Measurements from ENCODE around the gene OR2T29. TPM values are rescaled to one million over a fixed set of nuclear protein-coding genes. Genes with fewer than 3 reads are reported as not detected.
A peak's percentile ranks its signal among the peaks of the same experiment; 100 is the strongest.
"Not testable (repeated sequence)": the region's sequence is repeated elsewhere in the genome, so short reads cannot be mapped to it uniquely, and the experiment has no call there.

The OR2T29 gene
- not detected for total RNA-seq

DNA sequence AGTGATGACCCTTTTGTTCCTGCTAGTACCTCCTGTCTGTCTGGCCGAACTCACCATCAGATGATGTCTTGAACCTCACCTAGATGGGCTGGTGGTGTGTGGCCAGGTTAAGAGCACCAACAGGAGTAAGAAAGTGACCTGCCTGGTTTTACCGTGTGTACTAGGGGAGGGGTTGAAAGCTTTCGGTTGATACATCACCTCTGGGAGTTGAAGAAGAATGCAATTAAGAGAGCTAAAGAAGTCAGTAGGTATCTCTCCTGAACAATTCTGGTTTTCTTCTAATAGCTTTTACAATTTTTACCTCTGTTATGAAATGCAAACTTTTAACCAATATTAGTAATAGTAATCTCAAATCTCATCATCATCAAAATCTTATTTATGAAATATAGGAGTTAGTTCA, at the start of gene OR2T29:
TSS of gene OR2T29 (minus strand) at position 101 of the 400 bp plus-strand sequence. CDS start 3,281 bp downstream, outside the sequence.
- CTCF ChIA-PET; H3K27me3 Mint-ChIP-seq; H3K4me3 Mint-ChIP-seq; H3K36me3 Mint-ChIP-seq (ENCODE audit: low read depth); DNase-seq; H3K9me3 Mint-ChIP-seq; POLR2A ChIA-PET; H3K27ac Mint-ChIP-seq: not testable (repeated sequence)
- peaks cover 13% of the 10 kb centered on the region for H3K4me1 Mint-ChIP-seq

DNA sequence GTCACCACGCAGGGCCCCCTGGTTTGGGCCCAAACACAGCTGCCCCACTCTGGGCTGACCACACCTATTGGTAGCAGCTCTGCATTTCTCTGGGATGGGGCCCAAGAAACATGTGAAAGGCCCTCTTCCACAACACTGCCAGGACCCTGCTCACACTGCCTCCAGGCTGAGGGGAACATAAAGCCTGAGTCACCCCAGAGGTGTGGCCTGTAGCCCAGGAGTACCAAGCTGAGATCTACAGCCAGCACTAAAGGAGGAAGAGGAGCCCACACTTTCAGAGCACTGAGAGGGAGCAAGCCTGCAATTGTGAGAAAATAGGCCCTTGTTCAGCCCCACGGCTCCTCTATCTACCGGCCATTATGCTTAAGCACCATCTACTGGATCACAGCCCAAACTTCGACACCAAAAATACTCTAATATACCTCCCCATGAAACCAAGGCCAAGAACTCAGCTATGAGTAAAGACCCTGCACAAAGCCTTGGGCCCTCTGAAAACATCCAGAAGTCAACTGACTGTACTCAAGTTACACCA, 49.4 kb upstream of the OR2T29 start:
- no peak overlapping the region for H3K27ac Mint-ChIP-seq
- H3K27me3 Mint-ChIP-seq = no peaks in the 10 kb centered on the region
- no peaks in the 10 kb centered on the region for H3K36me3 Mint-ChIP-seq (ENCODE audit: low read depth)
- no peak for DNase-seq
- H3K4me3 Mint-ChIP-seq = no peak overlapping the region
- ChIA-PET CTCF (interaction anchor here (0.8 kb wide), 1 partner anchor 11 kb away, joined by 3 read pairs; no protein-coding TSS in a partner anchor), POLR2A (no interaction called here)
- no peaks in the 10 kb centered on the region for H3K9me3 Mint-ChIP-seq
- peaks cover 4% of the 10 kb centered on the region for H3K4me1 Mint-ChIP-seq

- Mint-ChIP-seq H3K4me1 (peaks cover 5% of the 10 kb centered on the region), H3K4me3 (no peak overlapping the region), H3K27ac (no peak overlapping the region), H3K27me3 (no peaks in the 10 kb centered on the region), H3K9me3 (no peaks in the 10 kb centered on the region), H3K36me3 (ENCODE audit: low read depth) (no peaks in the 10 kb centered on the region)
- ChIA-PET POLR2A (no interaction called here), CTCF (interaction anchor here (1.2 kb wide), 1 partner anchor 10 kb away, joined by 3 read pairs; no protein-coding TSS in a partner anchor)
- DNase-seq = no peak
Measured at GRCh38 chr1:248610301-248610700, 47.7 kb upstream of the OR2T29 start.

- ChIA-PET POLR2A (no interaction called here), CTCF (no interaction called here)
- Mint-ChIP-seq H3K27me3 (no peaks in the 10 kb centered on the region), H3K27ac (no peak overlapping the region), H3K4me1 (peaks cover 7% of the 10 kb centered on the region), H3K4me3 (no peak overlapping the region), H3K36me3 (ENCODE audit: low read depth) (no peaks in the 10 kb centered on the region), H3K9me3 (no peaks in the 10 kb centered on the region)
- DNase-seq = no peak
Measured at GRCh38 chr1:248599396-248599795, 36.8 kb upstream of the OR2T29 start.

GRCh38 chr1:248597589-248597988, 35.0 kb upstream of the OR2T29 start, which contains the start of gene OR2T10:
Gene OR2T10 (minus strand): TSS chr1:248597700. CDS start chr1:248593768, 3,932 bp downstream.
- no peak for DNase-seq
- POLR2A ChIA-PET = no interaction called here
- Mint-ChIP-seq H3K36me3 (ENCODE audit: low read depth) (no peaks in the 10 kb centered on the region), H3K27ac (no peak within 1 kb of the TSS), H3K27me3 (no peaks in the 10 kb centered on the region), H3K4me3 (no peak within 1 kb of the TSS), H3K9me3 (no peaks in the 10 kb centered on the region), H3K4me1 (peaks cover 5% of the 10 kb centered on the region)
- CTCF ChIA-PET = no interaction called here

DNA sequence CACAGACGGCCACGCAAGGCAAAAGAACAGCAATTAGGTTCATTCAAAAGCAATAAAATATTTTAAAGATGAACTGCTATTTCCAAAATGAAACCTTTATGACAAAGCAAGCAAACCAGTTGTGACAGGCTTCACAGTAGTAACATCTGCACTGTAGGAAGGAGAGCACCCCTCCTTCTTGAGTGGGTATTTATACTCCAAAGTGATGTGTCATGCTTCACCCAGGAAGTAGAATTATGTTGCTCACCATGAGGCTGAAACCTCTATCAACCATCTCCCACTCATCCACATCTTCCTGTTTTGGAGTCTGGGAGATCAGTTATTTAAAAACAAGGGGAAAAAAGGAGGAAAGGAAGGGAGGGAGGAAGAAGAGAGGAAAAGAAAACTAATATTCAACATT, 34.0 kb upstream of the OR2T29 start:
- Mint-ChIP-seq H3K4me1 (peaks cover 5% of the 10 kb centered on the region), H3K27ac (no peak overlapping the region), H3K4me3 (no peak overlapping the region), H3K27me3 (no peaks in the 10 kb centered on the region), H3K9me3 (no peaks in the 10 kb centered on the region), H3K36me3 (ENCODE audit: low read depth) (no peaks in the 10 kb centered on the region)
- DNase-seq = no peak
- CTCF ChIA-PET = no interaction called here
- POLR2A ChIA-PET = no interaction called here

DNA sequence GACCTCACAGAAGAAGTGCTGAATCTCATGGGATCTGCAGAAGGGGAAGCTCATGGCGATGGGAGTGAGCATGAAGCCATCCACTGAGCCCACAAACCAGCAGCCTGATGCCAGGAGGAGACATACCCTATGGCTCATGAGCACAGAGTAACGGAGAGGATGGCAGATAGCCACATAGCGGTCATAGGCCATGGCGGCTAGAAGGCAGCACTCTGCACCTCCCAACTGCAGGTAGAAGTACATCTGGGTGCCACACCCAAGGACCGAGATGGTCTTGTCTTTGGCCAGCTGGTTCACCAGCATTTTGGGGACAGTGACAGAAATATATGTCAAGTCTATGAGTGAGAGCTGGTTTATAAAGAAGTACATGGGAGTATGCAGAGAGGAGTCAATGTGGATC, 30.7 kb upstream of the OR2T29 start:
- H3K9me3 Mint-ChIP-seq = no peaks in the 10 kb centered on the region
- ChIA-PET CTCF (no interaction called here), POLR2A (no interaction called here)
- DNase-seq = no peak
- no peak overlapping the region for H3K27ac Mint-ChIP-seq
- H3K36me3 Mint-ChIP-seq (ENCODE audit: low read depth) = no peaks in the 10 kb centered on the region
- H3K27me3 Mint-ChIP-seq = no peaks in the 10 kb centered on the region
- H3K4me3 Mint-ChIP-seq = no peak overlapping the region
- H3K4me1 Mint-ChIP-seq = peaks cover 5% of the 10 kb centered on the region

- H3K27me3 Mint-ChIP-seq = no peaks in the 10 kb centered on the region
- no peak overlapping the region for H3K27ac Mint-ChIP-seq
- H3K4me1 Mint-ChIP-seq = peaks cover 5% of the 10 kb centered on the region
- H3K4me3 Mint-ChIP-seq = no peak overlapping the region
- ChIA-PET POLR2A (no interaction called here), CTCF (no interaction called here)
- H3K9me3 Mint-ChIP-seq = no peaks in the 10 kb centered on the region
- no peak for DNase-seq
- H3K36me3 Mint-ChIP-seq (ENCODE audit: low read depth) = no peaks in the 10 kb centered on the region
Measured at GRCh38 chr1:248592655-248593054, 30.1 kb upstream of the OR2T29 start.

DNA sequence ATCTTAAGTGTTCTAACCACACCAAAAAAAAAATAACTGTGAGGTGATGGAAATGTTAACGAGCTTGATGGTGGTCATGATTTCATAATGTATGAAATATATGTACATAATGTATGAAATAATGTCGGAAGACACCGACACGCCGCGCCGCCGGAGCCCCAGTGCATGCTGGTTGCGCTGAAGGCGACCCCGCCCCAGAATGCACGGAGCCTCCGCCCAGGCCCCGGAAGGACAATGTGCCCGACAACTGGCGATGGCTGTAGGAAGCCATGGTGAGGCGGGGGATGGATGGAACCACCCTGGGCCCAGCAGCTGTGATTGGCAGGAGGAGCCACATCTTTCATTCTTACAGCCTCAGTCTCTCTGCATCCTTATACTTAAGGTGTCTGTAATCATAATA, 27.5 kb upstream of the OR2T29 start:
- Mint-ChIP-seq H3K27ac (no peak overlapping the region), H3K27me3 (no peaks in the 10 kb centered on the region), H3K9me3 (no peaks in the 10 kb centered on the region), H3K4me3 (no peak overlapping the region), H3K36me3 (ENCODE audit: low read depth) (no peaks in the 10 kb centered on the region), H3K4me1 (peaks cover 10% of the 10 kb centered on the region)
- ChIA-PET POLR2A (no interaction called here), CTCF (no interaction called here)
- DNase-seq = no peak

- CTCF ChIA-PET = no interaction called here
Measured at GRCh38 chr1:248589334-248589733, 26.8 kb upstream of the OR2T29 start.

DNA sequence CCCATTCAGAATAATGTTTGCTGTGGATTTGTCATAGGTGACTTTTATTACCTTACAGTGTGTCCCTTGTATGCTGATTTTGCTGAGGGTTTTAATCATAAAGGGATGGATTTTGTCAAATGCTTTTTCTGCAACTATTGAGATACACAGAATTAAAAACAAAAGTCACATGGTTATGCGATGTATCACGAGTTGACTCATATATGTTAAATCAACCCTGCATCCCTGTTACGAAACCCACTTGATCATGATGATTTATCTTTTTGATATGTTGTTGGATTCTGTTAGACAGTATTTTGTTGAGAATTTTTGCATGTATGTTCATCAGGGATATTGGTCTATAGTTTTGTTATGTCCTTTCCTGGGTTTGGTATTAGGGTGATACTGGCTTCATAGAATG, 22.7 kb upstream of the OR2T29 start:
- Mint-ChIP-seq H3K4me1 (peaks cover 19% of the 10 kb centered on the region), H3K4me3 (no peak overlapping the region), H3K27ac (peak overlapping the region; percentile 45), H3K36me3 (ENCODE audit: low read depth) (peaks cover 3% of the 10 kb centered on the region), H3K27me3 (no peaks in the 10 kb centered on the region), H3K9me3 (no peaks in the 10 kb centered on the region)
- CTCF ChIA-PET = no interaction called here
- DNase-seq = no peak
- POLR2A ChIA-PET = no interaction called here

More at GRCh38 chr1:248589334-248589733, 26.8 kb upstream of the OR2T29 start:
- H3K27ac Mint-ChIP-seq = no peak overlapping the region
- no peak for DNase-seq
- H3K9me3 Mint-ChIP-seq = no peaks in the 10 kb centered on the region
- POLR2A ChIA-PET = no interaction called here
- peaks cover 3% of the 10 kb centered on the region for H3K36me3 Mint-ChIP-seq (ENCODE audit: low read depth)
- peaks cover 17% of the 10 kb centered on the region for H3K4me1 Mint-ChIP-seq
- H3K27me3 Mint-ChIP-seq = no peaks in the 10 kb centered on the region
- H3K4me3 Mint-ChIP-seq = no peak overlapping the region

DNA sequence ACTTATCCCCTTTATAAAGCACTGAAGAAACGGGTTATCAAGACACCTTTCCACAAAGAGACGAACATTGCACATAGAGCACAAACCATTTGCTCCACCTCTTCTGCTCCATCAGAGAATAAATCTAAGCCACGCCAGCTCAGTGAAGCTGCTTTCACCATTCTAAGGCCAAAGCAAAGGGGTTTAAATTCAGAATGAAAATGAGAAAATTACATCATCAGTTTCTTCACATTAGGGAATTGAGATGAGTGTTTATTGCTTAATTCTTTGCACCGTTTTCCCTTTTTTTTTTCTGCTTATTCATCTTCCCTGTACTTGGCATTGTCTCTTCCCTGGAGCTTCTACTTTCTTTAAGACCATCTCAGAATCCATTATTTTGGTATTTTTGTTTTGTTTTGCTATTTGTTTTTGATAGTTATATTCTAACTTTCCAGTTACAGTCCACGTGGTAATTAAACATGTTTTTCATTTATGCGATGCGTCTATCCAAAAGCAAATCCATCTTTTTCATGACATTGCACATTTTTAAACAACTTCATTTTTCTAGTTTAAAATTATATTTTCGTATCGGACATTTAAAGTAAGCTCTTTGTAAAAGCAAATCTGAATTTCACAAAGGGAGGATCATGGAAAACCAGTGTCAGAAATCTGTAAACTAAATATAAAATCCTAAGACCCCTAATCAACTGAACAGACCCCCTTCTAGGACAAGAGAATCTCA, 13.8 kb upstream of the OR2T29 start:
- ChIA-PET POLR2A (no interaction called here), CTCF (no interaction called here)
- Mint-ChIP-seq H3K9me3 (no peaks in the 10 kb centered on the region), H3K36me3 (ENCODE audit: low read depth) (no peaks in the 10 kb centered on the region), H3K4me1 (peaks cover 10% of the 10 kb centered on the region), H3K27ac (no peak overlapping the region), H3K27me3 (peaks cover 2% of the 10 kb centered on the region), H3K4me3 (no peak overlapping the region)
- no peak for DNase-seq

DNA sequence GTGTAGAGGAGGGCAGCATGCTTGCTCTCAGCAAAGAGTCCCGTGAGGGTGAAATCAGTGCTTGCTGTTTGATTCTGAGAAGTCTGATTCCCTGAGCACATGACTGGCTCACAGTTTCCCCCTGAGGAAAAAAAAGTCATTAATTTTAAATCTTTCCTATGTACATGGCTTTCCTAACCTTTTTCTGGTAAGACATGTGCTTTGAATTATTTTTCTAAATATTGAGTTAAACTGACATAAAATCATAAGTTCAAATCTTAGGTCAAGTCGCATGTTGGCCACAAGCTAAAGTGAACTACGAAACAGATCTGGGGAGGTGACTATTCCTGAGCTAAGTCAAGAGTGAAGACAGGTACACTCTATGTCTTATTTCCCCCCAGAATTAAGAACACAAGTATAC, 12.1 kb upstream of the OR2T29 start, which contains the start of gene OR2T34:
TSS of gene OR2T34 (minus strand) at position 101 of the 400 bp plus-strand sequence. CDS start at position 101, 0 bp downstream.
- CTCF ChIA-PET; H3K27me3 Mint-ChIP-seq; POLR2A ChIA-PET; H3K9me3 Mint-ChIP-seq; H3K4me3 Mint-ChIP-seq; H3K27ac Mint-ChIP-seq; H3K4me1 Mint-ChIP-seq; DNase-seq; H3K36me3 Mint-ChIP-seq (ENCODE audit: low read depth): not testable (repeated sequence)

DNA sequence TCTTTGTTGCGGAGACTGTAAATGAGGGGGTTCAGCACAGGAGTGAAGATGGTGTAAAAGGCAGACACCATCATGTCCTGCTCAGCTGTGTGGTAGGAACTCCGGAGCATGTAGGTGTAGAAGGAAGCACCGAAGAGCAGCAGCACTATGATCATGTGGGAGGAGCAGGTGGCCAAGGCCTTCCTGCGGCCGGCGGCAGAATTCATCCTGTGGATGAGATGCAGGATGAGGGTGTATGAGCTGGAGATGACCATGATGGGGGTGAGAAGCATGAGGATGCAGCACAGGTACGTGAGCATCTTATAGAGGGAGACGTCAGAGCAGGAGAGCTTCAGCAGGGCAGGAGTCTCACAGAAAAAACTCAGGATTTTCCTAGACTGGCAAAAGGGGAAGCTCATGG, 11.3 kb upstream of the OR2T29 start:
- POLR2A ChIA-PET, DNase-seq, H3K4me1 Mint-ChIP-seq: not testable (repeated sequence)

More for the DNA sequence above, 11.3 kb upstream of the OR2T29 start:
- CTCF ChIA-PET; H3K4me3 Mint-ChIP-seq; H3K27me3 Mint-ChIP-seq; H3K27ac Mint-ChIP-seq; H3K36me3 Mint-ChIP-seq (ENCODE audit: low read depth); H3K9me3 Mint-ChIP-seq: not testable (repeated sequence)

Data from activated CD4-positive, alpha-beta memory T cell treated with anti-CD3 and anti-CD28 coated beads, Interleukin-2, amount 10 ng/mL, durations not matched to agents 7 days and 5 days (primary cell).